HL-60 (cell line): Measurements from ENCODE around the gene CCDC85A.

Experiments used
- DNase-seq, 2 experiments: peaks; one replicate each; pipeline ENCODE4 v3.0.0-alpha.2; 2010 to 2020; ENCODE audit warnings: low read depth in 1 of 2, low spot score in 1 of 2
- H3K27ac ChIP-seq: fragments of 250-450 bp; sonication (Bioruptor Pico); replicated peaks from 2 replicates; pipeline ENCODE4 v1.5.1; 2020; ENCODE audit warnings: mild to moderate bottlenecking, moderate library complexity
- H3K27me3 ChIP-seq: fragments of 250-450 bp; sonication (Bioruptor Pico); 2 replicates; pipeline ENCODE4 v1.5.1; 2021; ENCODE audit warnings: mild to moderate bottlenecking, moderate library complexity; ENCODE audit not compliant: insufficient read depth, poor library complexity, severe bottlenecking
- H3K4me3 ChIP-seq: replicated peaks from 2 replicates; pipeline ENCODE4 v1.5.1; 2011; ENCODE audit warnings: mild to moderate bottlenecking, control low read depth, low read length; ENCODE audit not compliant: insufficient read depth
- GABPA ChIP-seq: IDR thresholded peaks from 2 replicates; pipeline ENCODE4 v1.6.1; 2012; ENCODE audit warnings: low read depth
- POLR2AphosphoS5 ChIP-seq: IDR thresholded peaks from 2 replicates; pipeline ENCODE4 v1.6.1; 2012; ENCODE audit warnings: low read depth
- REST ChIP-seq: IDR thresholded peaks from 2 replicates; pipeline ENCODE4 v1.6.1; 2012; ENCODE audit warnings: low read depth; ENCODE audit not compliant: insufficient replicate concordance
- SPI1 ChIP-seq: IDR thresholded peaks from 2 replicates; pipeline ENCODE4 v1.6.1; 2012; ENCODE audit warnings: low read depth, mild to moderate bottlenecking, borderline replicate concordance
- TF ChIP-seq, protein P1 (sequence below): IDR thresholded peaks from one replicate; pipeline ENCODE4 v1.5.1; 2011; ENCODE audit warnings: low read length, control low read depth, inconsistent platforms; ENCODE audit not compliant: insufficient read depth

The CCDC85A gene

DNA sequence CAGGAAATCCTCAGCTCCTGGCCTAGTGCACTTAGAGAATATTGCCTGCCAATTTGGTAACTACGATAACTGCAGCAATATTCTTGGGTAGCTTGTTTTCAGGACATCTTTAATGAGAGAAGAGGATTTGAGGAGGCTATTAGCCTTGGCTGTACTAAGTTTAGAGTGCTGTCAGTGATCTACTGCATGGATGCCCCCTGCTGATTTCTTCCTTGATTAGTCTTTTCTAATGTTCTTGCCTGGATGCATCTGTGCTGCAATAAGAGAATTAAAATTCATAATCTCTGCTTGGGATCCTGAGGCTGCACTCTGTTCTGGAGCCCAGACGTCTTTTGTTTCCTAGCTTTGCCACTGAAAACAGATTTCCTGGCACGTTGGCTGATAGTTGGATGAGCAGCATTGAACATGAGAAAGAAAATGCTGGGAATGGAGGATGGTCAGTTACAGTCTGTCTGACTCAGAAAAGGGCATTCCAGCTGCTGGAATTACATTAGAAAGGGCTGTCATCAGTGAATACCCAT lies 115.4 kb downstream of the CCDC85A start:
- no peaks in the 10 kb centered on the region for H3K27me3 ChIP-seq
- TF ChIP-seq SPI1 (no peak), POLR2AphosphoS5 (no peak)
- TF ChIP-seq, protein P1, sequence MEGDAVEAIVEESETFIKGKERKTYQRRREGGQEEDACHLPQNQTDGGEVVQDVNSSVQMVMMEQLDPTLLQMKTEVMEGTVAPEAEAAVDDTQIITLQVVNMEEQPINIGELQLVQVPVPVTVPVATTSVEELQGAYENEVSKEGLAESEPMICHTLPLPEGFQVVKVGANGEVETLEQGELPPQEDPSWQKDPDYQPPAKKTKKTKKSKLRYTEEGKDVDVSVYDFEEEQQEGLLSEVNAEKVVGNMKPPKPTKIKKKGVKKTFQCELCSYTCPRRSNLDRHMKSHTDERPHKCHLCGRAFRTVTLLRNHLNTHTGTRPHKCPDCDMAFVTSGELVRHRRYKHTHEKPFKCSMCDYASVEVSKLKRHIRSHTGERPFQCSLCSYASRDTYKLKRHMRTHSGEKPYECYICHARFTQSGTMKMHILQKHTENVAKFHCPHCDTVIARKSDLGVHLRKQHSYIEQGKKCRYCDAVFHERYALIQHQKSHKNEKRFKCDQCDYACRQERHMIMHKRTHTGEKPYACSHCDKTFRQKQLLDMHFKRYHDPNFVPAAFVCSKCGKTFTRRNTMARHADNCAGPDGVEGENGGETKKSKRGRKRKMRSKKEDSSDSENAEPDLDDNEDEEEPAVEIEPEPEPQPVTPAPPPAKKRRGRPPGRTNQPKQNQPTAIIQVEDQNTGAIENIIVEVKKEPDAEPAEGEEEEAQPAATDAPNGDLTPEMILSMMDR = no peak
- no peak overlapping the region for H3K4me3 ChIP-seq
- H3K27ac ChIP-seq = no peak overlapping the region
- DNase-seq = no peak

DNA sequence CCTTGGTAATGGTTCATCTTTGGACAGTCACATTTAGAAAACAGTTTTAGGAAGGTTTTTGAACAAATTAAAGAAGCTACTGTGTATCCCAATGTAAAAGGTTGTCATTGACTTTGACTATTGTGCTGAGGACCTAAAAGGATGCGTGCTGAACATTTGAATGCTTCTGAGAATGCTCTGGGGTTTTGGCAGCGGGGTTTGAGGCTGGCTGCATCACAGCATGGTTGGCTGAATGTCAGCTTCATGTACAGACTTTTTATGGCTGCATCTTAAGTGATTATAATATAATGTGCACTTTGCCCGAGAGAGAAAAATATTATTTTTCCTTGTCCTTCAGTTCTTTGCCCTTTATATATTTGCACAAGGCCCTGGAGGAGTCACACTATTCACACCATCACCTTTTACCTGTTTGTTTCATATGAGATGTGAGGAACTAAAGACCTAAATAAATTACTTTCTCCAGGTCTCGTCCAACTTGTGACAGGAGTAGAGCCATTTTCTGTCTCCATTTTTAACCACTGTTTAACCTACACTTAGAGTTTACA lies 125.9 kb downstream of the CCDC85A start:
- Histone ChIP-seq H3K27me3 (no peaks in the 10 kb centered on the region), H3K27ac (no peak overlapping the region), H3K4me3 (no peak overlapping the region)
- DNase-seq = no peak
- no peak for TF ChIP-seq SPI1

- no peaks in the 10 kb centered on the region for H3K27me3 ChIP-seq
- H3K27ac ChIP-seq = no peak overlapping the region
- DNase-seq = no peak
- TF ChIP-seq GABPA = no peak
- no peak for TF ChIP-seq POLR2AphosphoS5
- no peak for TF ChIP-seq SPI1
- TF ChIP-seq REST = no peak
- TF ChIP-seq, protein P1 = no peak
- H3K4me3 ChIP-seq = no peak overlapping the region
Measured at GRCh38 chr2:56313500-56313921, 129.7 kb downstream of the CCDC85A start.

DNA sequence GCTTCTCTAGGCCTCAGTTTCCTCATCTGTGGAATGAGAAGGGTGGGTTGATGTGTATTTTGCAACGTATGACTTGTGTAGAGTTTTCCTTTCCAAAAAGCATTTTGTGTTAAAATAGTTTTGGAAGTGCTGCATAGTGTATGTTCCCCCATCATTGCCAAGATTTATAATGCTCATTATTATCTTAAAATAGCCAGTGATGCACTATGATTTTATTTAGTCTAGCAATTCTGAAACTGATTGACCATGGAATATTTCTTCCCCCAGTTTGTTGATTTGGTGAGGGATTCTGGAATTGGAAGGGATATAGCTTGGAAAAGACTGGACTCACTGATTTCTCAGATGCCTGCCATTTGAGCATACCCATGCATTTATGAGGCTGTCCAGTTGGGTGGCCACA lies 130.6 kb downstream of the CCDC85A start:
- Histone ChIP-seq H3K4me3 (no peak overlapping the region), H3K27ac (no peak overlapping the region), H3K27me3 (no peaks in the 10 kb centered on the region)
- DNase-seq = no peak
- no peak for TF ChIP-seq GABPA
- TF ChIP-seq, protein P1 = no peak
- TF ChIP-seq REST = no peak
- TF ChIP-seq POLR2AphosphoS5 = no peak
- no peak for TF ChIP-seq SPI1
